Hypothalamus (tissue), 51 donors: ENCODE results near the gene KAT6B.
"Not testable (repeated sequence)": the region's sequence is repeated elsewhere in the genome, so short reads cannot be mapped to it uniquely, and the experiment has no call there.

Source experiments
- DNase-seq, 51 donors: peaks; one replicate each; lab custom pipeline; 2025; lab: John Stamatoyannopoulos, UW

The KAT6B gene

GRCh38 chr10:74855439-74855838, 29.0 kb downstream of the KAT6B start:
- no peak for DNase-seq

GRCh38 chr10:74856940-74857339, 30.5 kb downstream of the KAT6B start:
- DNase-seq, result no peak

GRCh38 chr10:74857586-74857985, 31.2 kb downstream of the KAT6B start:
- no peak for DNase-seq

- no peak for DNase-seq
Measured at GRCh38 chr10:74859546-74859945, 33.1 kb downstream of the KAT6B start.

GRCh38 chr10:74862625-74863024, 36.2 kb downstream of the KAT6B start:
- DNase-seq, result no peak

- DNase-seq, result no peak
Measured at GRCh38 chr10:74863551-74863950, 37.2 kb downstream of the KAT6B start.

GRCh38 chr10:74867351-74867750, 41.0 kb downstream of the KAT6B start:
- DNase-seq, result no peak

- DNase-seq, result no peak
Measured at GRCh38 chr10:74868392-74868977, 42.1 kb downstream of the KAT6B start.

GRCh38 chr10:74869635-74870034, 43.2 kb downstream of the KAT6B start:
- DNase-seq, result no peak

- no peak for DNase-seq
Measured at GRCh38 chr10:74870191-74870590, 43.8 kb downstream of the KAT6B start.

GRCh38 chr10:74871595-74872382, 45.4 kb downstream of the KAT6B start:
- DNase-seq, result no peak

GRCh38 chr10:74873803-74874454, 47.5 kb downstream of the KAT6B start:
- DNase-seq, result no peak

GRCh38 chr10:74874649-74875048, 48.2 kb downstream of the KAT6B start:
- DNase-seq, result no peak

GRCh38 chr10:74875068-74875467, 48.7 kb downstream of the KAT6B start:
- no peak for DNase-seq

GRCh38 chr10:74875966-74876365, 49.6 kb downstream of the KAT6B start:
- no peak for DNase-seq

- not testable (repeated sequence) for DNase-seq
Measured at GRCh38 chr10:74877054-74877453, 50.7 kb downstream of the KAT6B start.

GRCh38 chr10:74877898-74878297, 51.5 kb downstream of the KAT6B start:
- no peak for DNase-seq

- no peak for DNase-seq
Measured at GRCh38 chr10:74880041-74880440, 53.6 kb downstream of the KAT6B start.

- no peak for DNase-seq
Measured at GRCh38 chr10:74881253-74881884, 55.0 kb downstream of the KAT6B start.

GRCh38 chr10:74882427-74882826, 56.0 kb downstream of the KAT6B start:
- DNase-seq, result no peak

- DNase-seq, result no peak
Measured at GRCh38 chr10:74882831-74883230, 56.4 kb downstream of the KAT6B start.
